HepG2 (cell line): ENCODE data around the gene KCNIP3. TPM values are rescaled to one million over a fixed set of nuclear protein-coding genes. Genes with fewer than 3 reads are reported as not detected.

Experiments used
- CREB1 ChIP-seq, 2 experiments: fragments of 450-650 bp in 1 of 2; IDR thresholded peaks; 2 replicates each; pipeline ENCODE4 v1.6.1; 2016 to 2017; ENCODE audit warnings: control low read depth in 1 of 2, mild to moderate bottlenecking in 1 of 2, missing compliant biosample characterization in 1 of 2, missing genetic modification characterization in 1 of 2
- GZF1 ChIP-seq: sonication (generic); formaldehyde crosslinking; IDR thresholded peaks from 2 replicates; pipeline ENCODE4 v1.5.1; 2020; ENCODE audit warnings: mild to moderate bottlenecking, missing genetic modification reagents
- HDAC6 ChIP-seq: fragments of 200-600 bp; sonication (generic); IDR thresholded peaks from 2 replicates; pipeline ENCODE4 v1.7.0; 2017; ENCODE audit warnings: mild to moderate bottlenecking, antibody characterized with exemption, low read length, low read depth
- KLF16 ChIP-seq, 2 experiments: sonication (generic) in 1 of 2; formaldehyde crosslinking in 1 of 2; IDR thresholded peaks; 2 replicates each; pipeline versions ENCODE4 v1.6.1 to v1.8.0; 2016 to 2023; ENCODE audit warnings: missing genetic modification reagents in 2 of 2, missing compliant biosample characterization in 1 of 2
- NR2F1 ChIP-seq, 2 experiments: fragments of 450-650 bp in 1 of 2; formaldehyde crosslinking in 1 of 2; IDR thresholded peaks; 2 replicates each; pipeline versions ENCODE4 v1.5.0 to v1.6.1; 2016 to 2020; ENCODE audit warnings: mild to moderate bottlenecking in 1 of 2, missing compliant biosample characterization in 1 of 2, missing genetic modification reagents in 1 of 2, moderate library complexity in 1 of 2
- POLR2A ChIP-seq, 2 experiments: IDR thresholded peaks; 2 replicates each; pipeline ENCODE4 v1.6.1; 2011; ENCODE audit warnings: low read depth in 2 of 2, low read length in 2 of 2, mild to moderate bottlenecking in 1 of 2, moderate library complexity in 1 of 2; ENCODE audit not compliant: insufficient read depth in 1 of 2
- RCOR2 ChIP-seq: IDR thresholded peaks from 2 replicates; pipeline ENCODE4 v1.6.1; 2016; ENCODE audit warnings: missing biosample characterization, missing genetic modification reagents
- SMAD9 ChIP-seq: sonication (generic); formaldehyde crosslinking; IDR thresholded peaks from 2 replicates; pipeline ENCODE4 v1.5.1; 2020; ENCODE audit warnings: mild to moderate bottlenecking, missing genetic modification reagents
- SOX6 ChIP-seq, 2 experiments: fragments of 450-650 bp in 1 of 2; sonication (generic) in 1 of 2; formaldehyde crosslinking in 1 of 2; IDR thresholded peaks; 2 replicates each; pipeline versions ENCODE4 v1.4.0 to v1.6.1; 2017 to 2020; ENCODE audit warnings: antibody characterized with exemption in 1 of 2, mild to moderate bottlenecking in 1 of 2, missing genetic modification reagents in 1 of 2
- SPEN ChIP-seq: sonication (generic); formaldehyde crosslinking; IDR thresholded peaks from 2 replicates; pipeline ENCODE4 v1.5.1; 2020; ENCODE audit warnings: low read depth, mild to moderate bottlenecking, missing genetic modification reagents
- SUZ12 ChIP-seq: fragments of 150-350 bp; IDR thresholded peaks from 2 replicates; pipeline ENCODE4 v1.6.1; 2014; ENCODE audit warnings: low read depth, low read length
- ZNF607 ChIP-seq: sonication (generic); formaldehyde crosslinking; IDR thresholded peaks from 2 replicates; pipeline ENCODE4 v1.5.1; 2020; ENCODE audit warnings: missing genetic modification reagents, mild to moderate bottlenecking, borderline replicate concordance
- polyA plus RNA-seq, 8 experiments: library from polyadenylated mRNA; depleted of rRNA in 3 of 8; stranded (reverse) in 7 of 8; unstranded in 1 of 8; fragments of >200 nt; fragmentation: Illumina TruSeq in 4 of 8; extraction: Trizol in 4 of 8; gene quantifications; 2 replicates each; pipeline versions ENCODE4 v1.2.1 to v1.2.3, GENCODE V29; 2011 to 2016; ENCODE audit warnings: low read depth in 4 of 8, missing spikeins in 1 of 8, mixed read lengths in 1 of 8; ENCODE audit not compliant: insufficient read depth in 1 of 8
- total RNA-seq, 5 experiments: library from RNA; depleted of rRNA; stranded (reverse); fragments of >200 nt; fragmentation: Illumina TruSeq; extraction: Trizol; gene quantifications; 2 replicates each; pipeline ENCODE4 v1.2.3, GENCODE V29; 2016; ENCODE audit warnings: low read depth in 1 of 5
- TF ChIP-seq, protein P1 (sequence below): sonication (generic); formaldehyde crosslinking; IDR thresholded peaks from 2 replicates; pipeline ENCODE4 v1.4.0; 2020; ENCODE audit warnings: mild to moderate bottlenecking, missing genetic modification reagents
- TF ChIP-seq, protein P2 (sequence below): IDR thresholded peaks from 2 replicates; pipeline ENCODE4 v1.6.1; 2016; ENCODE audit warnings: low read depth, borderline replicate concordance
- TF ChIP-seq, protein P3 (sequence below): sonication (generic); formaldehyde crosslinking; IDR thresholded peaks from 2 replicates; pipeline ENCODE4 v1.4.0; 2020; ENCODE audit warnings: missing genetic modification reagents, borderline replicate concordance
- TF ChIP-seq, protein P4 (sequence below): sonication (generic); formaldehyde crosslinking; IDR thresholded peaks from 2 replicates; pipeline ENCODE4 v1.8.1; 2023; ENCODE audit warnings: mild to moderate bottlenecking, missing genetic modification reagents
- TF ChIP-seq, protein P5 (sequence below): IDR thresholded peaks from 2 replicates; pipeline ENCODE4 v1.6.1; 2018; ENCODE audit warnings: missing genetic modification reagents, mild to moderate bottlenecking, missing compliant biosample characterization

The KCNIP3 gene
- total and polyA plus RNA-seq, 2 of the 13 experiments (the other 11 are each of a cell fraction or from before 2014, with no cell fraction given) = not detected

DNA sequence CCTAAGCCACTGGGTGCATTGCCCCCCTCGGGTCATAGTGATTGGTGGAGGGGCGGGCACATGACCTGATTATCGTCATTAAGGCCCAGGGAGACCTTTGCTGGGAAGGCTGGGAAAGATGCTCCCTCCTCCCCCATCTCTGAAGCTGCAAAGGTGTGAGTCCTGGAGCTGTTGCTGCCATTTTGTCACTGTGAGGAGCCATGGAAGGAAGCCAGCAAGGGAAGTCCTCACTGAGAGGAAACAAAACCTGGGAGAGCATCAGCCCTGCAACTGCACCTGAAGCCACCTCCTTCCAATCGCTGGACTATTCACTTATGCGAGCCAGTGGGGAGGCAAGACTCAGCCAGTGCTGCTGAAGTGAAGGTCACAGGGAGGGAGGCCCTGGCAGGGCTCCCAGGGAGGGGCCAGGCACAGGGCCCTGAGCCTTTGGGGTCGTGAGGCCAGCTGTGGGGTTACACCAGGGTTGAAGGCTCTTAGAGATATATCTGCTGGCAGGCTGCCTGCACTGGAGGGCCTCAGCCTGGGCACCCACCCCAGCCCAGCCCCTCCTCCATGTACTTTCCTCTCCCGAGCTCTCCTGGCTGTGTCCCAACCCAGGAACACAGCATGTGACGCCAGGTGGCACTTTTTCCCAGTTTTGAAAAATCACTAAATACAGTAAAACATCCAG is 94.6 kb downstream of the KCNIP3 start (continued):
- TF ChIP-seq, protein P1, sequence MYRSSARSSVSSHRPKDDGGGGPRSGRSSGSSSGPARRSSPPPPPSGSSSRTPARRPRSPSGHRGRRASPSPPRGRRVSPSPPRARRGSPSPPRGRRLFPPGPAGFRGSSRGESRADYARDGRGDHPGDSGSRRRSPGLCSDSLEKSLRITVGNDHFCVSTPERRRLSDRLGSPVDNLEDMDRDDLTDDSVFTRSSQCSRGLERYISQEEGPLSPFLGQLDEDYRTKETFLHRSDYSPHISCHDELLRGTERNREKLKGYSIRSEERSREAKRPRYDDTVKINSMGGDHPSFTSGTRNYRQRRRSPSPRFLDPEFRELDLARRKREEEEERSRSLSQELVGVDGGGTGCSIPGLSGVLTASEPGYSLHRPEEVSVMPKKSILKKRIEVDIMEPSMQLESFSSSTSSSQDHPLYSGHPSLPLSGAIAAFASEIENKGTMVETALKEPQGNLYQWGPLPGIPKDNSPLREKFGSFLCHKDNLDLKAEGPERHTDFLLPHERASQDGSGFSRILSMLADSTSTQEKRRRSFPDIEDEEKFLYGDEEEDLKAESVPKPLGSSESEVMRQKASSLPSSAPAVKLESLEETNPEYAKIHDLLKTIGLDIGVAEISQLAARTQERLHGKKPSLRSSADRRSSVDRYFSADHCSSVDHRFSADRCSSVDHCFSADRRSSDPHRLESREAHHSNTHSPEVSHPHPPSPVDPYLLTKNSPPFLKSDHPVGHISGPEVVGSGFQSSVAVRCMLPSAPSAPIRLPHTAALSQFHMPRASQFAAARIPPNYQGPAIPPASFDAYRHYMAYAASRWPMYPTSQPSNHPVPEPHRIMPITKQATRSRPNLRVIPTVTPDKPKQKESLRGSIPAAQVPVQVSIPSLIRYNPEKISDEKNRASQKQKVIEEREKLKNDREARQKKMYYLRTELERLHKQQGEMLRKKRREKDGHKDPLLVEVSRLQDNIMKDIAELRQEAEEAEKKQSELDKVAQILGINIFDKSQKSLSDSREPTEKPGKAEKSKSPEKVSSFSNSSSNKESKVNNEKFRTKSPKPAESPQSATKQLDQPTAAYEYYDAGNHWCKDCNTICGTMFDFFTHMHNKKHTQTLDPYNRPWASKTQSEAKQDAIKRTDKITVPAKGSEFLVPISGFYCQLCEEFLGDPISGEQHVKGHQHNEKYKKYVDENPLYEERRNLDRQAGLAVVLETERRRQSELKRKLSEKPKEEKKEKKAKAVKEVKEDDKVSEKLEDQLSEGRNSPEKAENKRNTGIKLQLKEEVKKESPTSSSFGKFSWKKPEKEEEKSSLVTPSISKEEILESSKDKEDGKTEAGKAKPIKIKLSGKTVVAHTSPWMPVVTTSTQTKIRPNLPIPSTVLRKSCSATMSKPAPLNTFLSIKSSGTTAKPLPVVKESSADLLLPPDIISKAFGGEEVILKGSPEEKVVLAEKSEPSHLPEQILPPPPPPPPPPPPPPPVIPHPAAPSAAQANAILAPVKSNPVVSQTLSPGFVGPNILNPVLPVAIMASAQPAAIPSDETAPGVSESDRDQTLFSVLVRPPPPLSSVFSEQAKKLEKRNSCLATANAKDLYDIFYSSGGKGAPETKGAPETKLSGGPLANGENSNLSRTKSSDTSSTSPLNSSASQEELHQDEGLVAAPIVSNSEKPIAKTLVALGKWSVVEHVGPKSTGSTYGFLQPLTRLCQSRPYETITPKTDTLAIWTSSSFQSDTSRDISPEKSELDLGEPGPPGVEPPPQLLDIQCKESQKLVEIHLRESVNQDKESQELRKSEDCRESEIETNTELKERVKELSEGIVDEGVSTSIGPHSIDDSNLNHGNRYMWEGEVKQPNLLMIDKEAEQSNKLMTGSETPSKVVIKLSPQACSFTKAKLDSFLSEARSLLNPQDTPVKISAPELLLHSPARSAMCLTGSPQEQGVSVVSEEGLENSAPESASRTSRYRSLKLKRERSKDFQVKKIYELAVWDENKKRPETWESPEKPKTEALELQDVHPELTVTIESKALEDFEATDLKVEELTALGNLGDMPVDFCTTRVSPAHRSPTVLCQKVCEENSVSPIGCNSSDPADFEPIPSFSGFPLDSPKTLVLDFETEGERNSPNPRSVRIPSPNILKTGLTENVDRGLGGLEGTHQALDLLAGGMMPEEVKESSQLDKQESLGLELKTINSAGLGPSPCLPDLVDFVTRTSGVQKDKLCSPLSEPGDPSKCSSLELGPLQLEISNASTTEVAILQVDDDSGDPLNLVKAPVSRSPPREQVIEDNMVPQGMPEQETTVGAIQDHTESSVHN (CRISPR knock-in tag) = no peak; the same call in 1 of the 2 replicates
- 0 out of 4 replicates have a peak, but pooled peaks of 1 of the 2 experiments have one; percentile 58 for TF ChIP-seq KLF16 (CRISPR knock-in tag; IDR thresholded peaks at IDR 0.05)
- TF ChIP-seq, protein P2, sequence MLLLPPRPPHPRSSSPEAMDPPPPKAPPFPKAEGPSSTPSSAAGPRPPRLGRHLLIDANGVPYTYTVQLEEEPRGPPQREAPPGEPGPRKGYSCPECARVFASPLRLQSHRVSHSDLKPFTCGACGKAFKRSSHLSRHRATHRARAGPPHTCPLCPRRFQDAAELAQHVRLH (CRISPR knock-in tag) = peak; percentile 50; the same call in 1 of the 2 replicates
- TF ChIP-seq SMAD9 (CRISPR knock-in tag) = no peak
- TF ChIP-seq NR2F1 (CRISPR knock-in tag; IDR thresholded peaks at IDR 0.05) = peak; percentile 38 to 84; a peak in 2 of 4 replicates
- TF ChIP-seq, protein P3, sequence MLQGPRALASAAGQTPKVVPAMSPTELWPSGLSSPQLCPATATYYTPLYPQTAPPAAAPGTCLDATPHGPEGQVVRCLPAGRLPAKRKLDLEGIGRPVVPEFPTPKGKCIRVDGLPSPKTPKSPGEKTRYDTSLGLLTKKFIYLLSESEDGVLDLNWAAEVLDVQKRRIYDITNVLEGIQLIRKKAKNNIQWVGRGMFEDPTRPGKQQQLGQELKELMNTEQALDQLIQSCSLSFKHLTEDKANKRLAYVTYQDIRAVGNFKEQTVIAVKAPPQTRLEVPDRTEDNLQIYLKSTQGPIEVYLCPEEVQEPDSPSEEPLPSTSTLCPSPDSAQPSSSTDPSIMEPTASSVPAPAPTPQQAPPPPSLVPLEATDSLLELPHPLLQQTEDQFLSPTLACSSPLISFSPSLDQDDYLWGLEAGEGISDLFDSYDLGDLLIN (CRISPR knock-in tag) = no peak
- TF ChIP-seq RCOR2 = no peak
- no peak for TF ChIP-seq SOX6 (IDR thresholded peaks at IDR 0.05)
- TF ChIP-seq SOX6 (CRISPR knock-in tag; IDR thresholded peaks at IDR 0.05) = peak; percentile 47; the same call in 1 of the 2 replicates
- TF ChIP-seq GZF1 (CRISPR knock-in tag) = no peak
- no peak for TF ChIP-seq CREB1 (IDR thresholded peaks at IDR 0.05)
- no peak for TF ChIP-seq CREB1 (CRISPR knock-in tag; IDR thresholded peaks at IDR 0.05)
- TF ChIP-seq, protein P4, sequence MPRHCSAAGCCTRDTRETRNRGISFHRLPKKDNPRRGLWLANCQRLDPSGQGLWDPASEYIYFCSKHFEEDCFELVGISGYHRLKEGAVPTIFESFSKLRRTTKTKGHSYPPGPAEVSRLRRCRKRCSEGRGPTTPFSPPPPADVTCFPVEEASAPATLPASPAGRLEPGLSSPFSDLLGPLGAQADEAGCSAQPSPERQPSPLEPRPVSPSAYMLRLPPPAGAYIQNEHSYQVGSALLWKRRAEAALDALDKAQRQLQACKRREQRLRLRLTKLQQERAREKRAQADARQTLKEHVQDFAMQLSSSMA (CRISPR knock-in tag) = no peak
- TF ChIP-seq SUZ12 = no peak
- TF ChIP-seq, protein P5, sequence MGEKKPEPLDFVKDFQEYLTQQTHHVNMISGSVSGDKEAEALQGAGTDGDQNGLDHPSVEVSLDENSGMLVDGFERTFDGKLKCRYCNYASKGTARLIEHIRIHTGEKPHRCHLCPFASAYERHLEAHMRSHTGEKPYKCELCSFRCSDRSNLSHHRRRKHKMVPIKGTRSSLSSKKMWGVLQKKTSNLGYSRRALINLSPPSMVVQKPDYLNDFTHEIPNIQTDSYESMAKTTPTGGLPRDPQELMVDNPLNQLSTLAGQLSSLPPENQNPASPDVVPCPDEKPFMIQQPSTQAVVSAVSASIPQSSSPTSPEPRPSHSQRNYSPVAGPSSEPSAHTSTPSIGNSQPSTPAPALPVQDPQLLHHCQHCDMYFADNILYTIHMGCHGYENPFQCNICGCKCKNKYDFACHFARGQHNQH = no peak
- TF ChIP-seq HDAC6 = no peak
- peak; percentile 45; the same call in 1 of the 2 replicates for TF ChIP-seq SPEN (CRISPR knock-in tag)
- TF ChIP-seq POLR2A (IDR thresholded peaks at IDR 0.05; ENCODE audit: insufficient read depth in 1 of 2, low read depth in 2 of 2, low read length in 2 of 2) = 0 out of 4 replicates have a peak, but pooled peaks of 1 of the 2 experiments have one; percentile 33
- TF ChIP-seq ZNF607 (CRISPR knock-in tag) = peak; percentile 74
